Skeletal muscle tissue (tissue), 4 donors: Measurements from ENCODE around the gene ANKRD65. TPM values are rescaled to one million over a fixed set of nuclear protein-coding genes. Genes with fewer than 3 reads are reported as not detected.
"Not testable (repeated sequence)": the region's sequence is repeated elsewhere in the genome, so short reads cannot be mapped to it uniquely, and the experiment has no call there.

ENCODE experiments used
- H3K27ac ChIP-seq: one replicate; pipeline ENCODE4 v1.7.0; 2013; ENCODE audit warnings: mild to moderate bottlenecking, low read depth, low read length, inconsistent platforms
- H3K27me3 ChIP-seq, 3 donors: one replicate each; pipeline ENCODE4 v1.7.0; 2013; ENCODE audit warnings: low read length in 3 of 3; ENCODE audit not compliant: control insufficient read depth in 3 of 3, insufficient read depth in 3 of 3
- H3K36me3 ChIP-seq, 3 donors: one replicate each; pipeline ENCODE4 v1.7.0; 2013; ENCODE audit warnings: low read length in 3 of 3; ENCODE audit not compliant: control insufficient read depth in 3 of 3, insufficient read depth in 3 of 3
- H3K4me1 ChIP-seq, 3 donors: one replicate each; pipeline ENCODE4 v1.7.0; 2013; ENCODE audit warnings: low read length in 3 of 3, mild to moderate bottlenecking in 3 of 3; ENCODE audit not compliant: control insufficient read depth in 3 of 3, insufficient read depth in 3 of 3
- H3K4me3 ChIP-seq, 3 donors: one replicate each; pipeline ENCODE4 v1.7.0; 2013; ENCODE audit warnings: low read length in 3 of 3
- H3K9ac ChIP-seq, 3 donors: one replicate each; pipeline ENCODE4 v1.7.0; 2013; ENCODE audit warnings: low read length in 3 of 3, mild to moderate bottlenecking in 3 of 3, moderate library complexity in 2 of 3, low read depth in 1 of 3
- H3K9me3 ChIP-seq, 3 donors: one replicate each; pipeline ENCODE4 v1.7.0; 2013; ENCODE audit warnings: low read length in 3 of 3; ENCODE audit not compliant: control insufficient read depth in 3 of 3
- total RNA-seq: library from RNA; depleted of rRNA; stranded (reverse); fragments of >200 nt; gene quantifications from one replicate; pipeline ENCODE4 v1.2.3, GENCODE V29; 2014
- donor health status: Osteomylitis.

Gene ANKRD65
- total RNA-seq, 1 donor from 2014 or later = 5.7 TPM

- H3K27me3 ChIP-seq = peaks cover 0 to 10% (median 0%) of the 10 kb centered on the region in 3 donors
- H3K27ac ChIP-seq, H3K9ac ChIP-seq, H3K4me1 ChIP-seq, H3K36me3 ChIP-seq, H3K4me3 ChIP-seq, H3K9me3 ChIP-seq: not testable (repeated sequence)
Measured at GRCh38 chr1:1417825-1418463, 3.1 kb downstream of the ANKRD65 start.

- H3K36me3 ChIP-seq, H3K4me1 ChIP-seq, H3K9ac ChIP-seq, H3K27ac ChIP-seq, H3K9me3 ChIP-seq, H3K4me3 ChIP-seq: not testable (repeated sequence)
- H3K27me3 ChIP-seq = peaks cover 0 to 10% (median 0%) of the 10 kb centered on the region in 3 donors
Measured at GRCh38 chr1:1417396-1417795, 3.7 kb downstream of the ANKRD65 start.

- Histone ChIP-seq H3K27me3 (peaks cover 0 to 2% (median 0%) of the 10 kb centered on the region in 3 donors), H3K27ac (no peak overlapping the region), H3K4me1 (peaks cover 0 to 2% (median 2%) of the 10 kb centered on the region in 3 donors), H3K36me3 (no peaks in the 10 kb centered on the region), H3K9ac (no peak overlapping the region), H3K4me3 (no peak overlapping the region), H3K9me3 (no peaks in the 10 kb centered on the region)
Measured at GRCh38 chr1:1415751-1416150, 5.3 kb downstream of the ANKRD65 start.

GRCh38 chr1:1412311-1412902 is 8.7 kb downstream of the ANKRD65 start:
- not testable (repeated sequence) for H3K27me3 ChIP-seq, H3K4me3 ChIP-seq, H3K9me3 ChIP-seq, H3K27ac ChIP-seq, H3K36me3 ChIP-seq, H3K9ac ChIP-seq
- H3K4me1 ChIP-seq = peaks cover 3 to 16% (median 9%) of the 10 kb centered on the region in 3 donors

GRCh38 chr1:1411626-1412025 is 9.4 kb downstream of the ANKRD65 start:
- H3K4me1 ChIP-seq = peaks cover 3 to 17% (median 9%) of the 10 kb centered on the region in 3 donors
- peaks cover 0 to 3% (median 0%) of the 10 kb centered on the region in 3 donors for H3K36me3 ChIP-seq
- H3K4me3 ChIP-seq = no peak overlapping the region
- no peak overlapping the region for H3K27ac ChIP-seq
- no peaks in the 10 kb centered on the region for H3K9me3 ChIP-seq
- no peaks in the 10 kb centered on the region for H3K27me3 ChIP-seq
- H3K9ac ChIP-seq = no peak overlapping the region

GRCh38 chr1:1410238-1410637 is 10.8 kb downstream of the ANKRD65 start:
- not testable (repeated sequence) for H3K36me3 ChIP-seq, H3K27ac ChIP-seq, H3K27me3 ChIP-seq, H3K4me3 ChIP-seq, H3K9me3 ChIP-seq, H3K9ac ChIP-seq
- peaks cover 16 to 31% (median 23%) of the 10 kb centered on the region in 3 donors for H3K4me1 ChIP-seq

GRCh38 chr1:1407636-1408318 is 13.3 kb downstream of the ANKRD65 start:
- Histone ChIP-seq H3K27me3 (no peaks in the 10 kb centered on the region), H3K4me1 (peaks cover 18 to 38% (median 25%) of the 10 kb centered on the region in 3 donors), H3K9ac (peak overlapping the region; percentile 87 to 96 (median 91)), H3K36me3 (peaks cover 18 to 23% (median 19%) of the 10 kb centered on the region in 3 donors), H3K27ac (peak overlapping the region; percentile 86), H3K9me3 (no peaks in the 10 kb centered on the region), H3K4me3 (peak overlapping the region; percentile 86 to 95 (median 94))

GRCh38 chr1:1406821-1407635 is 14.0 kb downstream of the ANKRD65 start, which contains the start of gene MRPL20:
Gene MRPL20 (minus strand): TSS chr1:1407293. CDS start chr1:1407217, 76 bp downstream.
- peak within 1 kb of the TSS; percentile 86 for H3K27ac ChIP-seq
- H3K4me3 ChIP-seq = peak within 1 kb of the TSS; percentile 86 to 95 (median 94)
- H3K9me3 ChIP-seq = no peaks in the 10 kb centered on the region
- peaks cover 24 to 27% (median 24%) of the 10 kb centered on the region in 3 donors for H3K36me3 ChIP-seq
- no peaks in the 10 kb centered on the region for H3K27me3 ChIP-seq
- peak within 1 kb of the TSS; percentile 87 to 96 (median 91) for H3K9ac ChIP-seq
- H3K4me1 ChIP-seq = peaks cover 18 to 43% (median 29%) of the 10 kb centered on the region in 3 donors

- Histone ChIP-seq H3K36me3 (peaks cover 30 to 34% (median 31%) of the 10 kb centered on the region in 3 donors), H3K27ac (peak overlapping the region; percentile 86), H3K9ac (peak overlapping the region; percentile 85 to 96 (median 91)), H3K27me3 (no peaks in the 10 kb centered on the region), H3K4me3 (peak overlapping the region; percentile 86 to 95 (median 94)), H3K4me1 (peaks cover 18 to 45% (median 32%) of the 10 kb centered on the region in 3 donors), H3K9me3 (no peaks in the 10 kb centered on the region)
Measured at GRCh38 chr1:1406101-1406820, 14.8 kb downstream of the ANKRD65 start.
